Activated naive CD8-positive, alpha-beta T cell treated with anti-CD3 and anti-CD28 coated beads, Interleukin-2, amount 10 ng/mL, durations not matched to agents 7 days and 5 days (primary cell): ENCODE data around the gene SPEM3. TPM values are rescaled to one million over a fixed set of nuclear protein-coding genes. Genes with fewer than 3 reads are reported as not detected.

ENCODE experiments used
- ATAC-seq: fragments of 150-1000 bp; cut with Tn5 transposase; one replicate; pipeline ENCODE4 v1.10.0; 2021; ENCODE audit warnings: low read depth, moderate library complexity
- POLR2A ChIA-PET: fragments of 350-600 bp; sonication (Branson Sonifier 250); formaldehyde crosslinking; loops from one replicate; lab custom pipeline; 2021; ENCODE audit warnings: antibody characterized with exemption; lab: Charles Lee
- DNase-seq: peaks from one replicate; pipeline ENCODE4 v3.0.0; 2021
- H3K27ac Mint-ChIP-seq: one replicate; pipeline ENCODE4 v1.8.0; 2022; ENCODE audit warnings: mild to moderate bottlenecking, mixed read lengths
- H3K27me3 Mint-ChIP-seq: one replicate; pipeline ENCODE4 v1.8.0; 2022; ENCODE audit warnings: mild to moderate bottlenecking, moderate library complexity, mixed read lengths
- H3K36me3 Mint-ChIP-seq: one replicate; pipeline ENCODE4 v1.8.0; 2021; ENCODE audit warnings: mild to moderate bottlenecking, mixed read lengths
- H3K4me1 Mint-ChIP-seq: one replicate; pipeline ENCODE4 v1.8.0; 2021; ENCODE audit warnings: mixed read lengths
- H3K4me3 Mint-ChIP-seq: one replicate; pipeline ENCODE4 v1.8.0; 2022; ENCODE audit warnings: mild to moderate bottlenecking, moderate library complexity, mixed read lengths
- H3K9me3 Mint-ChIP-seq: one replicate; pipeline ENCODE4 v1.8.0; 2021; ENCODE audit warnings: mixed read lengths
- total RNA-seq, 2 experiments: library from RNA; stranded (reverse); gene quantifications; one replicate each; pipeline ENCODE4 v1.2.3, GENCODE V29; 2021

Gene SPEM3
- total RNA-seq, 2 experiments from 2014 or later = not detected

DNA sequence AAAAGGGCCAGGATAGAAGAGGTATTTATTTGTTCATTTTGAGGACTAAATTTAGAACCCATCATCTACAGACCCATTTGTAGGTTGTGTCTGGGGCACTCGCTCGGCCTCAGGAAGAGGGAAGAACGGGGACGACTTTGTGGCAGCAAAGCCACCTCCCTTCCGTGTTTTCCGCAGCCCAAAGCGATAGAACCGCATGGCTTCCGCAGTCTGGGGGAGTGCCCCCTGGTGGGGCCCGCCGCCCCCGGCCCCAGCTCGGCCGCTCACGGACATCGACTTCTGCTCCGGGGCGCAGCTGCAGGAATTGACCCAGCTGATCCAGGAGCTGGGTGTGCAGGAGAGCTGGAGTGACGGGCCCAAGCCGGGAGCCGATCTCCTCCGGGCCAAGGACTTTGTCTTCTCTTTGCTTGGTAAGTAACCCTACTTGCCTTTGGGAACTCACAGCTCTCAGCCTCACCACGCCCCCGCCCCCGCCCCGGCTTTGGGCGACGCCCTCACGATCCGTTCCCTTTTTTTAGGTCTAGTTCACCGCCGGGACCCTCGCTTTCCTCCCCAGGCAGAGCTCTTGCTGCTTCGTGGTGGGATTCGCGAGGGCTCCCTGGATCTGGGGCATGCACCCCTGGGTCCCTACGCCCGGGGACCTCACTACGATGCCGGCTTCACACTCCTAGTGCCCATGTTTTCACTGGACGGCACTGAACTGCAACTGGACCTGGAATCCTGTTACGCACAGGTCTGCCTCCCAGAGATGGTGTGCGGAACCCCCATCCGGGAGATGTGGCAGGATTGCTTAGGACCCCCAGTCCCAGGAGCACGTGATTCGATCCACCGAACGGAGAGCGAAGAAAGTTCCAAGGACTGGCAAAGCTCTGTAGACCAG is 7.3 kb downstream of the SPEM3 start:
- Mint-ChIP-seq H3K4me3 (peak overlapping the region; percentile 96), H3K27me3 (no peaks in the 10 kb centered on the region), H3K36me3 (peaks cover 4% of the 10 kb centered on the region), H3K4me1 (peaks cover 23% of the 10 kb centered on the region), H3K9me3 (no peaks in the 10 kb centered on the region), H3K27ac (peak overlapping the region; percentile 96)
- peak; percentile 84 for DNase-seq
- POLR2A ChIA-PET = interaction anchor here (0.5 to 4.4 kb wide), 21 partner anchors 9 to 763 kb away, joined by 3 to 66 read pairs (median 5); partner anchors contain the start of genes ACAP1, CD68, CHRNB1 and FXR2
- ATAC-seq = peak; percentile 27

GRCh38 chr17:7436556-7437368 is 8.1 kb downstream of the SPEM3 start:
- Mint-ChIP-seq H3K4me1 (peaks cover 24% of the 10 kb centered on the region), H3K4me3 (peak overlapping the region; percentile 96), H3K9me3 (no peaks in the 10 kb centered on the region), H3K27ac (peak overlapping the region; percentile 96), H3K27me3 (peaks cover 3% of the 10 kb centered on the region), H3K36me3 (peaks cover 6% of the 10 kb centered on the region)
- POLR2A ChIA-PET = interaction anchor here (1.0 to 4.4 kb wide), 19 partner anchors 9 to 250 kb away, joined by 3 to 66 read pairs (median 7); partner anchors contain the start of genes ACAP1, CHRNB1, FXR2 and MPDU1
- ATAC-seq (peak; percentile 70), DNase-seq (peak; percentile 91)

GRCh38 chr17:7437369-7437863 is 8.8 kb downstream of the SPEM3 start:
- peaks cover 24% of the 10 kb centered on the region for H3K4me1 Mint-ChIP-seq
- POLR2A ChIA-PET = interaction anchor here (1.0 to 4.4 kb wide), 15 partner anchors 8 to 152 kb away, joined by 4 to 66 read pairs (median 9); partner anchors contain the start of genes CHRNB1, POLR2A, SENP3 and SLC35G6
- no peak for DNase-seq

GRCh38 chr17:7437950-7438614 is 9.4 kb downstream of the SPEM3 start:
- POLR2A ChIA-PET = interaction anchor here (0.8 to 4.4 kb wide), 12 partner anchors 9 to 141 kb away, joined by 3 to 66 read pairs (median 4); partner anchors contain the start of genes CD68, POLR2A, SLC35G6 and TMEM256

More at GRCh38 chr17:7437369-7437863, 8.8 kb downstream of the SPEM3 start:
- Mint-ChIP-seq H3K27me3 (peaks cover 4% of the 10 kb centered on the region), H3K9me3 (no peaks in the 10 kb centered on the region), H3K27ac (peak overlapping the region; percentile 77), H3K4me3 (peak overlapping the region; percentile 96), H3K36me3 (peaks cover 10% of the 10 kb centered on the region)
- no peak for ATAC-seq

GRCh38 chr17:7438656-7439460 is 10.2 kb downstream of the SPEM3 start:
- H3K27me3 Mint-ChIP-seq = peaks cover 6% of the 10 kb centered on the region
- no peak for ATAC-seq
- peaks cover 16% of the 10 kb centered on the region for H3K36me3 Mint-ChIP-seq
- H3K9me3 Mint-ChIP-seq = no peaks in the 10 kb centered on the region
- POLR2A ChIA-PET = interaction anchor here (0.8 to 7.9 kb wide), 16 partner anchors 8 to 150 kb away, joined by 3 to 66 read pairs (median 5); partner anchors contain the start of genes ACAP1, CD68, POLR2A and SLC35G6
- peak overlapping the region; percentile 53 for H3K27ac Mint-ChIP-seq
- no peak for DNase-seq
- peaks cover 24% of the 10 kb centered on the region for H3K4me1 Mint-ChIP-seq
- peak overlapping the region; percentile 96 for H3K4me3 Mint-ChIP-seq

More at GRCh38 chr17:7437950-7438614, 9.4 kb downstream of the SPEM3 start:
- Mint-ChIP-seq H3K27ac (peak overlapping the region; percentile 77), H3K4me3 (peak overlapping the region; percentile 96), H3K9me3 (no peaks in the 10 kb centered on the region), H3K36me3 (peaks cover 12% of the 10 kb centered on the region), H3K27me3 (peaks cover 4% of the 10 kb centered on the region), H3K4me1 (peaks cover 24% of the 10 kb centered on the region)
- DNase-seq (peak; percentile 84), ATAC-seq (no peak)

- ATAC-seq (no peak), DNase-seq (peak; percentile 59)
- Mint-ChIP-seq H3K4me1 (peaks cover 24% of the 10 kb centered on the region), H3K9me3 (no peaks in the 10 kb centered on the region), H3K27ac (peak within 1 kb of the TSS; percentile 86), H3K36me3 (peaks cover 18% of the 10 kb centered on the region), H3K4me3 (peak within 1 kb of the TSS; percentile 96), H3K27me3 (peaks cover 6% of the 10 kb centered on the region)
- POLR2A ChIA-PET = interaction anchor here (0.7 to 7.9 kb wide), 12 partner anchors 13 to 150 kb away, joined by 3 to 60 read pairs (median 6); partner anchors contain the start of genes ACAP1, PLSCR3, POLR2A and TNFSF13
Observed at GRCh38 chr17:7439462-7440112, 10.9 kb downstream of the SPEM3 start, which contains the start of gene FGF11. FGF11 (plus strand) TSS chr17:7439512; CDS start chr17:7439621, 109 bp downstream.

GRCh38 chr17:7440113-7440833 is 11.6 kb downstream of the SPEM3 start:
- peak; percentile 69 for DNase-seq
- POLR2A ChIA-PET = interaction anchor here (0.7 to 7.9 kb wide), 14 partner anchors 12 to 247 kb away, joined by 3 to 60 read pairs (median 4); partner anchors contain the start of genes ACAP1, PLSCR3, POLR2A and TNFSF13
- Mint-ChIP-seq H3K4me1 (peaks cover 27% of the 10 kb centered on the region), H3K4me3 (peak overlapping the region; percentile 96), H3K27me3 (peaks cover 9% of the 10 kb centered on the region), H3K36me3 (peaks cover 18% of the 10 kb centered on the region), H3K27ac (peak overlapping the region; percentile 86), H3K9me3 (no peaks in the 10 kb centered on the region)
- no peak for ATAC-seq

DNA sequence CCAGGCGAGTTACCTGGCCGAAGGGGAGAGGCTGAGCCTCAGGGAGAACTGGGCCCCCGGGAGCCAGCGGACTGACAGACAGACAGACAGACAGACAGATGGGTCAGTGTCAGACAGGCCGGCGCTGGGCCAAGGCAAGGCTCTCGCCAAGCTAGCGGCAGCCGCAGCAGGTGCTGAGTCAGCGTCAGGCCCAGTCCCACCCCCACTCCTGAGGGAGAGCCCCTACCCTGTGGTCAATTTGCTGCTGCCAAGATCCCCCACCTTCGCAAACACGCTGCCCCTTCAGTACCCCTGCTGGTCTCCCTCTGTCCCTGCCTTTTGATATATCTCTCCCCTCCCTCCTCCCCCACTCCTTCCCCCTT is 12.2 kb downstream of the SPEM3 start:
- Mint-ChIP-seq H3K4me1 (peaks cover 32% of the 10 kb centered on the region), H3K27me3 (peaks cover 15% of the 10 kb centered on the region), H3K36me3 (peaks cover 18% of the 10 kb centered on the region), H3K27ac (no peak overlapping the region), H3K4me3 (peak overlapping the region; percentile 96), H3K9me3 (no peaks in the 10 kb centered on the region)
- DNase-seq (no peak), ATAC-seq (no peak)
- POLR2A ChIA-PET = interaction anchor here (0.7 to 7.9 kb wide), 11 partner anchors 12 to 247 kb away, joined by 3 to 60 read pairs (median 7); partner anchors contain the start of genes KCTD11, PLSCR3, POLR2A and TP53

- Mint-ChIP-seq H3K9me3 (no peaks in the 10 kb centered on the region), H3K4me1 (peaks cover 35% of the 10 kb centered on the region), H3K27me3 (peaks cover 17% of the 10 kb centered on the region), H3K36me3 (peaks cover 20% of the 10 kb centered on the region), H3K4me3 (peak overlapping the region; percentile 20), H3K27ac (no peak overlapping the region)
- ATAC-seq (no peak), DNase-seq (no peak)
- POLR2A ChIA-PET = interaction anchor here (0.7 to 7.9 kb wide), 9 partner anchors 11 to 246 kb away, joined by 3 to 60 read pairs (median 7); partner anchors contain the start of genes KCTD11, POLR2A and TP53
Observed at GRCh38 chr17:7441266-7441665, 12.6 kb downstream of the SPEM3 start.

- Mint-ChIP-seq H3K36me3 (peaks cover 21% of the 10 kb centered on the region), H3K27ac (no peak overlapping the region), H3K4me1 (peaks cover 36% of the 10 kb centered on the region), H3K9me3 (no peaks in the 10 kb centered on the region), H3K4me3 (no peak overlapping the region), H3K27me3 (peaks cover 20% of the 10 kb centered on the region)
- no peak for ATAC-seq
- DNase-seq = no peak
- POLR2A ChIA-PET = interaction anchor here (2.5 to 7.9 kb wide), 3 partner anchors 14 to 132 kb away, joined by 10 to 60 read pairs (median 14); partner anchors contain the start of gene POLR2A
Observed at GRCh38 chr17:7442142-7442541, 13.5 kb downstream of the SPEM3 start.
